HG03342 (cell line): Measurements from ENCODE around the gene TMEM131.

ENCODE experiments used
- ATAC-seq: cut with Tn5 transposase; IDR thresholded peaks from one replicate; pipeline ENCODE4 v1.9.1; 2021; ENCODE audit warnings: mild to moderate bottlenecking, moderate library complexity; ENCODE audit not compliant: unreplicated experiment

TMEM131 gene

DNA sequence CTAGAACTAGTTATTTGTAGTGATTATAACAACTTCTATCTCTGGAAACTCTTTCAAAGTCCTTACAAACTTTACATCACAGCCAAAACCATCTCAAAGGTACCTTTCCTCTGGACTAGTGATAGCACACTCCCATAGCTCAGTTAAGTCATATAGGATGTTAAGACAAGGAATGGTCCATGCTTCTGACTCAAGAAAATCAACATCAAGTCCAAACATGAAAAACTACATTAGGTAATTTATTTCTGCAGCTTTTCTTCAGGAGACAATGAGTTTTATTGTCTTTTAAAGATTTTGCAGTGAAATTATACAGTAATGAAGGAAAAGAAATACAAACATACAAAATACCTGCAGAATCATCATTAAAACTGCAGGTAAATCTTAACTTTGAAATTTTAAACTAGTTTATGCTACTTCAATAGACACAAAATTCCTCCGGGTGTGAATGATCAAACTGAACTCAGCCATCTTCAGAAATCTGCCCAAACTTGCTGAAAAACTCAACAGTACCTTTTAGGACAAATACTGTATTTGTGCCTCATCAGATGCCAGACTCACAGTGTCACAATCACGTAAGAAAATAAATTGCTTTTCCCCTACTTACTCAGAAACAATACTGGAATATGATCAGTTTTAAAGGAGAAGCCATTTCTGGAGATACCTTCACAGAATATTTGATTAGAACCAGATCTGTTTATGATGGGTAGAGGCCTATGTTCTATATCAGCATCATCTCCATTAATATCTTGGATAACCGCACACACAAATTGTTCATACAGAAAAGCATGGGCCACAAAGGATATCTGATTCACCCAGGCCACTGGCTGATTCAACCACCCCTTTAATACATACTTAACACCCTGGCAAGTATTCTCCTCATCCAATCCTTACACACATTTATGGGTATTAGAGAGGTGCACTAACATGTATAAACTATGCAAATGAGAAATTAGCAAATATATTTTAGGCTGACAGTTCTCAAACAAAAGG, 2.6 kb downstream of the TMEM131 start:
- no peak for ATAC-seq

- no peak for ATAC-seq
Observed at GRCh38 chr2:97991081-97991856, 4.5 kb downstream of the TMEM131 start.

- ATAC-seq, result no peak
Observed at GRCh38 chr2:97988722-97989121, 7.0 kb downstream of the TMEM131 start.

- ATAC-seq, result no peak
Observed at GRCh38 chr2:97985998-97986397, 9.8 kb downstream of the TMEM131 start.

DNA sequence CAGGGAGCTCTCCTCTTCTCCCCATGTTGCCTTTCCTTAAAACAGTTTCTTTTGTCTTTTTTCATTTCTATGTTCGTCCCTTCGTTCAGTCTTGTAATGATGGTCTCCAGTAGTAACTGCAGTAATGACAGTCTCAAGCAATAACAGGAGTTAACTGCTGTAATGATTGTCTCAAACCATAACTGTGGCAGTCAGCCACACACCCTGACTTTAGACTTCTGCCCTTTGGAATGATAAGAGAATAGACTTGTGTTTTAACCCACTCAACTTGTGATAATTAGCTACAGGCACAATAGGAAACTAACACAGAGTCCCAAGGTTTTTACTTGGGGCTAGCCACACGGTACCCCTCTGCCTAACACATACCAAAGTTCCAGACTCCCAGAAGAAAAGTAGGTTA, 12.1 kb downstream of the TMEM131 start:
- no peak for ATAC-seq

DNA sequence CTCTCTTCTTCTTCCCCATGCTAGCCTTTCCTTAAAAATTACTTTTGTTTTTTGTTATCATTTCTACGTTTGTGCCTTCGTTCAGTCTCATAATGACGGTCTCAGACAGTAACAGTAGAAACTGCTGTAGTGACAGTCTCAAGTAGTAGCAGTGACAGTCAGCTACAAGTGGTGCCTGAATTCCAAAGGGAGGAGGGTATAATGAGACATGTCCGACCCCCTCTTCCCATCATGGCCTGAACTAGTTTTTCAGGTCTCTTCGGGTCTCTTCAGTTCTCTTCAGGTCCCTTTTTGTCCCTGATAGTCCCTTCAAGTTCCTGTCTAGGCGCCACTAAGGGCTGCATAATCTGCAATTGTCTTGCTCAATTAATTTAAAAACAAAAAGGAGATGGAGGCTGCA, 12.6 kb downstream of the TMEM131 start:
- ATAC-seq, result no peak

DNA sequence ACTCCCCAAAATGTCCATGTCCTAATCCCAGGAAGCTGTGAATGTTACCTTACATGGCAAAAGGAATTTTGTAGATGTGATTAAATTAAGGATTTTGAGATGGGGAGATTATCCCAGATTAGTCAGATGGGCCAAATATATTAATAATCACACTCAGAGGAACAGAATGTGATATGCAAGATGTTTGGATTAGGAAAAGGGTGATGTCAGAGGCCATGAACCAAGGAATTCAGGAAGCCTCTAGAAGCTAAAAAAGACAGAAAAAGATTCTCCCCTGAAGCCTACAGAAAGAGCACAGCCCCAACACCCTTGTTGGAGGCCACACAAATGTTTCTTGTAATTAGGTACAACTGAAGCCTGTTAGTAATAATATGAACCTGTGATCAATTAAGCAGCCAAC, 13.1 kb downstream of the TMEM131 start:
- ATAC-seq, result no peak

GRCh38 chr2:97981961-97982360, 13.8 kb downstream of the TMEM131 start:
- ATAC-seq, result no peak

- ATAC-seq, result no peak
Observed at GRCh38 chr2:97979904-97980303, 15.8 kb downstream of the TMEM131 start.

GRCh38 chr2:97974471-97974870, 21.3 kb downstream of the TMEM131 start:
- ATAC-seq, result no peak

DNA sequence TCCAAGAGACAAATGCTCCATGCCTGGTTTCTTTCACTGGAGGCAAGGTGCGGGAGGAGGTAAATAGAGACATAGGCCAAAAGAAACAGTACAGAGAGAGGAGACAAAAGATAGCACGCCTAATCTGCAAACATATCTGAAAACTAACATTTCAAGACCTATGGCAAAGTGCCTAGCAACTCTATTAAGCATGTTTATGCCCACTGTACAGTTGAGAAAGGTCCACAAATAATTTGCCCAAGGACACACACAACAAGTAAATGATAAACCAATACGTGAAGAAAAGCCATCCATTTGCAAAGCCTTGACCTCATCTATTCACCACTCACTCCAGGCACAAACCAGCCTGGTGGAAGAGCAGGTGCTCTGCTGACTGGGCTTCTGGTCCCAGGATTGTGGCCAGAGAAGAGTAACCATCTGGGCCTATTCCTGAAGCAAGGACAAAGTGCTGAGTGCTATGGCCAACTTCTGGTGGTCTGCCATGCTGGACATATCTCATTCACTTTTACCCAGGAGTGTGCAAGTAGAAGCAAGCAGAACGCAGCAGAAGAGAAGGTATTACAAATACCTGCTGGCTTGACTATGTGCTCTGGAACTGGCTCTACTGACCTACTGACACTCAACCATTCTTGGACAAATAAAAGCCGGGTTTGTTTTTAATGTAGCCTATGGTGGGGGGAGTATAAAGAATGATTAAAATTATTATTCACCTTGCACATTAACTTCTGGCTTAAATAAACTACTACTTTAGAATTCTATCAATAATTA, 25.3 kb downstream of the TMEM131 start:
- ATAC-seq, result no peak

DNA sequence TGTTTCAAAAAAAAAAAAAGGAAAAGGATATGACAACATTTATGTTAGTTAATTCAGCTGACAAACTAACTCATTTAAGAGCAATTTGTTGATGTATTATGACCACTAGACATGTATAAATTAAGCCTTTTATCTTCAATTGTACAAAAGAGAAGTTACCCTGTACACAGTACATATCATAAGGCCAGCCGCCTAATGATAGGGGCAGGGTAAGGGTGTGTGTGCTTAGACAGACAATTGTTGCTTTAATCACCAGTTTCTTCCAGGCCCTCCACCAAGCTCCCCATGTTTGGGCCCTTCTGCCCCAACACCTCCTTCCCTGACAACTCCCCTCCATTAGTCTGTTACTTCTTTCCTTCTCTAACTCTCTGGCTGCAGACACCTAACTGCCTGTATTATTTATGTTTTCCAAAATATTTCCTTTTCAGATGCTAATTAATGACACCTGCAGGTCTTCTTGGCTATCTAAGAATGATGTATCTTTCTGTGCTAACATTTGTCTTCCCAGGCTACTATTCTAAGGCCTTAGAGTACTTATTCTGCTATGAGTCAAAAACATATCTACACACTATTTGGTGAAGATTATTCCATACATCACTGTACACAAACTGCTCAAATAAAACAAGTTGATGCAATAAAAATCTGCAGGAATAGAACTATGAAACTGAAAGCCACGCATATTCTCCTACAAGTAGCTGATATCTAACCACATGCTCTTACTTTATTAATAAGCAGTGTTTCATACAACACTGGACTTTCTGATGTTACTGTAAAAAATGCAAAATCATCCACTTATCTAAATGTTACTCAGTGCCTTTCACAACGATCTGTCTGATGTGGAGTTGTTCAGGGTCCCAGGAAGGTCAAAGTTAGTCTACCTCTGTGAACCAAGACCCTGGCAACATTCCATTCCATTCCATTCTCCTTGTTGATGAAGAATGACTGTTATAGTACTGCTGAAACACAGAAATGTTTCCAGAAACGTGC, 26.4 kb downstream of the TMEM131 start:
- no peak for ATAC-seq

- ATAC-seq, result no peak
Observed at GRCh38 chr2:97967931-97968627, 27.7 kb downstream of the TMEM131 start.

- peak; percentile 25 for ATAC-seq
Observed at GRCh38 chr2:97967216-97967592, 28.5 kb downstream of the TMEM131 start.

DNA sequence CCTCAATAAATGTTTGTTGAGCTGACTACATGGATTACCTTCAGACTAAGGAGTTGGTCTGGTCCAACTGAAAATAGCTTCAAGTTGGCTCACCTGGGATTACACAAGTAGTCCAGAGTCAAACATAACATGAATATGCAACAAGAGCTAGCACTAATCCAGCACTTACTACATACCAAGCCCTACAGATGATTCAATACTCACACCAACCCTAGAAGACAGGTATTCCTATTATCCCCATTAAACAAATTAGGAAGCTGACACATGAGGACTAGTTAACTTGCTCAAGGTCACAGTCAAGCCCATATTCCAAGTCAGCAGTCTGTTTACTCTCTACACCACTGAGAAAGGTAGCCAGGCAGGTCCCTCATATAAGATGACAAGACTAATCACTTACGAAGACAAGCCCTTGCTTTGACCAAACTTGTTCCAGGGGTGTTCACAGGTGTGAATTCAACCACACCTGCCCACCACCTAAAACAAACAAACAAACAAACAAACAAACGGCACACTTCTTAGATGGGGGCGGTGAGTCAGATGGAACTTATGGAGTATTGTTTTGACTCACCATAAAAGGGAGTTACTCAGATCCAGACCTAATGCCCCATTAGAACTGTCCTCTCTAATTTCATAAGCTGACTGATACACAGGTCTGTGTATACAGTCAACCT, 29.1 kb downstream of the TMEM131 start:
- peak; percentile 72 for ATAC-seq

GRCh38 chr2:97965116-97965515, 30.6 kb downstream of the TMEM131 start:
- ATAC-seq, result no peak

GRCh38 chr2:97963880-97964279, 31.9 kb downstream of the TMEM131 start:
- no peak for ATAC-seq

DNA sequence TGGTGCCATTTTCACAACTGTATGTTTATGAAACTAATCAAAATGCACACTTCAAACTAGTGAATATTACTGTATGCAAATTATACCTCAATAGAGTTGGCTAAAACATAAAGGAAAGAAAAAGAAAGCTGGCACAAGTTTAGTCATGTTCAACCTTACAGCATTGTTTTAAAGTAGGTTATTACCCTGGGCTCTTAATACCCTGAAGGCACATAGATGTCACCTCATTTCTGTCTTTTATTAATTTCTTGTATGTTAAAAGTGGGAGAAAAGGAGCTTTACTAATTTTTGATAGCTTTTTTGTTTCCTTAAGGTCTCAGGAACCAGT, 32.7 kb downstream of the TMEM131 start:
- ATAC-seq, result no peak

DNA sequence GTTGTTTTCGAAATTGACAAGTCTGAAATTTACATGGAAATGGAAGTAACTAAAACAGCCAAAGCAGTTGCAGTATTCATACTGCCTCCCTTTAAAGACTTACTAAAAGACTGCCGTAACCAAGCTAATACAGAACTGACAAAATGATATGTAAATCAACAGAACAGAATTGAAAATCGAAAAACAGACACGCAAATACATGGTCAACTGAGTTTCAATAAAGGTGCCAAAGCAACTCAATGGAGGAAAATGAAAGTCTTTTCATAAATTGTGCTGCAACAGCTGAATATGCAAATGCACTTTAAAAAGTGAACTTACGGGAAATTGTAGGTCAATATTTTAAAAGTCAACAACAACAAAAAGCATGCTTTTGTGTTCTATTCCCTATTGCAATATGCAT, 34.2 kb downstream of the TMEM131 start:
- peak; percentile 47 for ATAC-seq
